B cell (primary cell): ENCODE results near the gene PAH. TPM values are rescaled to one million over a fixed set of nuclear protein-coding genes. Genes with fewer than 3 reads are reported as not detected.
A peak's percentile ranks its signal among the peaks of the same experiment; 100 is the strongest.

Source experiments
- ATAC-seq: fragments of 200-7000 bp; cut with Tn5 transposase; one replicate; pipeline ENCODE4 v1.10.0; 2021; ENCODE audit warnings: low read depth, mild to moderate bottlenecking, moderate number of reproducible peaks, moderate library complexity
- CTCF ChIA-PET: fragments of 350-600 bp; sonication (Branson Sonifier 250); formaldehyde crosslinking; loops from one replicate; lab custom pipeline; 2021; ENCODE audit warnings: antibody characterized with exemption, inconsistent platforms; lab: Charles Lee
- POLR2A ChIA-PET: fragments of 350-600 bp; sonication (Branson Sonifier 250); formaldehyde crosslinking; loops from one replicate; lab custom pipeline; 2021; ENCODE audit warnings: antibody characterized with exemption; lab: Charles Lee
- DNase-seq: peaks from one replicate; pipeline ENCODE4 v3.0.0; 2013
- H2AFZ ChIP-seq: 2 replicates; pipeline ENCODE4 v1.6.1; 2012; ENCODE audit warnings: mild to moderate bottlenecking, low read depth, low read length; ENCODE audit not compliant: insufficient read depth, poor library complexity, severe bottlenecking
- H3K27ac ChIP-seq, 2 donors: 1 replicate in 1 of 2; 2 replicates in 1 of 2; pipeline ENCODE4 v1.5.1; 2012 to 2013; ENCODE audit warnings: low read length in 2 of 2, mild to moderate bottlenecking in 2 of 2, moderate library complexity in 1 of 2
- H3K27me3 ChIP-seq, 4 experiments: fragments of 200-600 bp in 1 of 4; sonication (generic) in 1 of 4; replicated peaks in 1 of 4; 1 replicate in 2 of 4; 2 replicates in 2 of 4; pipeline versions ENCODE4 v1.6.1 to v1.7.0; 2013 to 2016; ENCODE audit warnings: low read length in 3 of 4, mild to moderate bottlenecking in 2 of 4, mixed read lengths in 1 of 4, moderate library complexity in 1 of 4; ENCODE audit not compliant: insufficient read depth in 4 of 4, control insufficient read depth in 3 of 4; ENCODE audit errors: control extremely low read depth in 1 of 4
- H3K36me3 ChIP-seq, 2 experiments: replicated peaks in 1 of 2; 1 replicate in 1 of 2; 2 replicates in 1 of 2; pipeline versions ENCODE4 v1.6.1 to v1.7.1; 2013; ENCODE audit warnings: low read length in 1 of 2; ENCODE audit not compliant: insufficient read depth in 2 of 2, control insufficient read depth in 1 of 2; ENCODE audit errors: control extremely low read depth in 1 of 2, extremely low read depth in 1 of 2
- H3K4me1 ChIP-seq, 2 donors: fragments of 200-600 bp in 1 of 2; sonication (generic) in 1 of 2; 1 replicate in 1 of 2; 2 replicates in 1 of 2; pipeline versions ENCODE4 v1.5.1 to v1.6.1; 2013 to 2017; ENCODE audit warnings: low read length in 2 of 2; ENCODE audit not compliant: control insufficient read depth in 2 of 2, insufficient read depth in 2 of 2
- H3K4me2 ChIP-seq: replicated peaks from 2 replicates; pipeline ENCODE3; 2012; ENCODE audit warnings: mild to moderate bottlenecking, low read depth, low read length; ENCODE audit not compliant: poor library complexity, severe bottlenecking
- H3K4me3 ChIP-seq, 5 experiments: fragments of 200-600 bp in 1 of 5; sonication (generic) in 1 of 5; 1 replicate in 3 of 5; 2 replicates in 2 of 5; pipeline versions ENCODE4 v1.5.1 to v1.7.0; 2011 to 2016; ENCODE audit warnings: low read length in 4 of 5, mild to moderate bottlenecking in 4 of 5, low read depth in 2 of 5, control low read depth in 1 of 5, moderate library complexity in 1 of 5; ENCODE audit not compliant: insufficient read depth in 1 of 5; ENCODE audit errors: control extremely low read depth in 1 of 5, extremely low read depth in 1 of 5
- H3K79me2 ChIP-seq: fragments of 200-600 bp; sonication (generic); one replicate; pipeline ENCODE4 v1.6.0; 2016; ENCODE audit warnings: low read length; ENCODE audit not compliant: control insufficient read depth, insufficient read depth
- H3K9ac ChIP-seq: fragments of 200-600 bp; sonication (generic); 2 replicates; pipeline ENCODE4 v1.6.1; 2017; ENCODE audit warnings: mild to moderate bottlenecking, low read length, moderate library complexity
- H3K9me3 ChIP-seq, 3 donors: one replicate each; pipeline versions ENCODE4 v1.6.1 to v1.7.1; 2013; ENCODE audit warnings: low read length in 2 of 3; ENCODE audit not compliant: control insufficient read depth in 2 of 3, insufficient read depth in 1 of 3; ENCODE audit errors: control extremely low read depth in 1 of 3
- H4K20me1 ChIP-seq: 2 replicates; pipeline ENCODE4 v1.6.0; 2012; ENCODE audit warnings: mild to moderate bottlenecking, low read length; ENCODE audit not compliant: insufficient read depth, control insufficient read depth, poor library complexity, severe bottlenecking
- H3K27ac Mint-ChIP-seq: one replicate; pipeline ENCODE4 v1.8.0; 2021; ENCODE audit warnings: mixed read lengths
- H3K27me3 Mint-ChIP-seq: one replicate; pipeline ENCODE4 v1.8.0; 2021; ENCODE audit warnings: mixed read lengths
- H3K4me1 Mint-ChIP-seq: one replicate; pipeline ENCODE4 v1.8.0; 2021; ENCODE audit warnings: mixed read lengths
- H3K4me3 Mint-ChIP-seq: one replicate; pipeline ENCODE4 v1.8.0; 2021; ENCODE audit warnings: mixed read lengths
- H3K9me3 Mint-ChIP-seq: one replicate; pipeline ENCODE4 v1.8.0; 2022; ENCODE audit warnings: mixed read lengths; ENCODE audit not compliant: insufficient read depth
- EZH2 ChIP-seq: IDR thresholded peaks from 2 replicates; pipeline ENCODE4 v1.6.1; 2012; ENCODE audit warnings: borderline replicate concordance, low read depth, mild to moderate bottlenecking, moderate library complexity, low read length; ENCODE audit not compliant: insufficient read depth, poor library complexity, severe bottlenecking
- whole genome bisulfite sequencing: methylation state at CpG from one replicate; pipeline ENCODE4 v1.1.5; 2013; ENCODE audit warnings: missing lambda C conversion rate; ENCODE audit not compliant: insufficient coverage; 5-methylcytosine and 5-hydroxymethylcytosine counted together
- intact Hi-C: fragments of 100-400 bp; cut with micrococcal nuclease; formaldehyde crosslinking; loops from one replicate; pipeline ENCODE4 v1.10.0; 2022
- polyA plus RNA-seq: library from polyadenylated mRNA; depleted of rRNA; stranded (reverse); fragments of >200 nt; gene quantifications from 2 replicates; pipeline ENCODE4 v1.2.3, GENCODE V29; 2012
- total RNA-seq, 2 donors: library from RNA; stranded (reverse); fragments of 120-200 nt in 1 of 2; gene quantifications; 1 replicate in 1 of 2; 2 replicates in 1 of 2; pipeline versions ENCODE4 v1.2.3 to v1.2.4, GENCODE V29; 2013 to 2022
- TF ChIP-seq, protein P1 (sequence below): fragments of 200-600 bp; IDR thresholded peaks from one replicate; pipeline ENCODE4 v1.8.0; 2022; ENCODE audit warnings: antibody characterized with exemption, mild to moderate bottlenecking

The PAH gene
- total and polyA plus RNA-seq, 2 donors (not counting 1 experiment from before 2014, with no cell fraction given), result 0.25 TPM; not detected in 1

GRCh38 chr12:102962532-102962931 is 45.5 kb upstream of the PAH start:
- peaks cover 0 to 33% (median 17%) of the 10 kb centered on the region in 3 donors for H3K9me3 ChIP-seq
- H3K36me3 ChIP-seq, result no peaks in the 10 kb centered on the region
- WGBS, result no CpG with 5 or more reads among the region's 11 CpGs
- no peak overlapping the region for H3K4me3 ChIP-seq
- Mint-ChIP-seq H3K27ac (no peak overlapping the region), H3K9me3 (peaks cover 7% of the 10 kb centered on the region), H3K4me1 (peaks cover 42% of the 10 kb centered on the region), H3K27me3 (peaks cover 88% of the 10 kb centered on the region), H3K4me3 (no peak overlapping the region)
- TF ChIP-seq, protein P1, sequence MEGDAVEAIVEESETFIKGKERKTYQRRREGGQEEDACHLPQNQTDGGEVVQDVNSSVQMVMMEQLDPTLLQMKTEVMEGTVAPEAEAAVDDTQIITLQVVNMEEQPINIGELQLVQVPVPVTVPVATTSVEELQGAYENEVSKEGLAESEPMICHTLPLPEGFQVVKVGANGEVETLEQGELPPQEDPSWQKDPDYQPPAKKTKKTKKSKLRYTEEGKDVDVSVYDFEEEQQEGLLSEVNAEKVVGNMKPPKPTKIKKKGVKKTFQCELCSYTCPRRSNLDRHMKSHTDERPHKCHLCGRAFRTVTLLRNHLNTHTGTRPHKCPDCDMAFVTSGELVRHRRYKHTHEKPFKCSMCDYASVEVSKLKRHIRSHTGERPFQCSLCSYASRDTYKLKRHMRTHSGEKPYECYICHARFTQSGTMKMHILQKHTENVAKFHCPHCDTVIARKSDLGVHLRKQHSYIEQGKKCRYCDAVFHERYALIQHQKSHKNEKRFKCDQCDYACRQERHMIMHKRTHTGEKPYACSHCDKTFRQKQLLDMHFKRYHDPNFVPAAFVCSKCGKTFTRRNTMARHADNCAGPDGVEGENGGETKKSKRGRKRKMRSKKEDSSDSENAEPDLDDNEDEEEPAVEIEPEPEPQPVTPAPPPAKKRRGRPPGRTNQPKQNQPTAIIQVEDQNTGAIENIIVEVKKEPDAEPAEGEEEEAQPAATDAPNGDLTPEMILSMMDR, result no peak
- peaks cover 38 to 57% of the 10 kb centered on the region in 2 donors for H3K4me1 ChIP-seq
- H3K9ac ChIP-seq, result no peak overlapping the region
- ChIA-PET POLR2A (no interaction called here), CTCF (interaction anchor here (1.2 to 3.3 kb wide), 2 partner anchors 13 to 586 kb away, joined by 3 to 22 read pairs; no protein-coding TSS in a partner anchor)
- H2AFZ ChIP-seq, result no peak overlapping the region
- H4K20me1 ChIP-seq, result no peaks in the 10 kb centered on the region
- H3K27me3 ChIP-seq, result peaks cover 0 to 89% (median 79%) of the 10 kb centered on the region in 4 experiments
- H3K79me2 ChIP-seq, result no peaks in the 10 kb centered on the region
- H3K4me2 ChIP-seq, result no peak overlapping the region
- intact Hi-C loops, result no loop called here
- no peak overlapping the region for H3K27ac ChIP-seq
- ATAC-seq (no peak), DNase-seq (no peak)

GRCh38 chr12:102961466-102961855 is 44.4 kb upstream of the PAH start:
- ChIA-PET POLR2A (no interaction called here), CTCF (interaction anchor here (3.3 kb wide), 1 partner anchor 12 kb away, joined by 22 read pairs; no protein-coding TSS in a partner anchor)
- WGBS, result no CpG with 5 or more reads among the region's 8 CpGs
- Mint-ChIP-seq H3K4me3 (no peak overlapping the region), H3K9me3 (peaks cover 7% of the 10 kb centered on the region), H3K27me3 (peaks cover 86% of the 10 kb centered on the region), H3K4me1 (peaks cover 51% of the 10 kb centered on the region), H3K27ac (no peak overlapping the region)
- Histone ChIP-seq H3K27me3 (peaks cover 0 to 95% (median 82%) of the 10 kb centered on the region in 4 experiments), H3K4me2 (no peak overlapping the region), H3K9ac (no peak overlapping the region), H3K36me3 (no peaks in the 10 kb centered on the region), H3K4me3 (peak overlapping the region in 1 of 5 experiments; percentile 8), H4K20me1 (no peaks in the 10 kb centered on the region), H3K79me2 (no peaks in the 10 kb centered on the region), H3K27ac (no peak overlapping the region), H2AFZ (no peak overlapping the region), H3K4me1 (peaks cover 48 to 67% of the 10 kb centered on the region in 2 donors), H3K9me3 (peaks cover 0 to 36% (median 17%) of the 10 kb centered on the region in 3 donors)
- peak; percentile 18 for DNase-seq
- intact Hi-C loops, result no loop called here
- TF ChIP-seq, protein P1, result no peak
- no peak for TF ChIP-seq EZH2
- ATAC-seq, result no peak
